Measurements from ENCODE around the gene VTA1.

Gene VTA1

GRCh38 chr6:142240179-142240578, 93.1 kb downstream of the VTA1 start:
- Histone ChIP-seq H3K4me1 (ENCODE audit: control insufficient read depth, insufficient read depth, low read length, poor library complexity, severe bottlenecking) (peaks cover 6% of the 10 kb centered on the region), H3K4me3 (ENCODE audit: extremely low read depth, insufficient read depth, low read length, poor library complexity, severe bottlenecking) (no peak overlapping the region), H3K27ac (ENCODE audit: low read depth, low read length, severe bottlenecking) (no peak overlapping the region), H3K36me3 (ENCODE audit: control insufficient read depth, insufficient read depth, low read length) (no peaks in the 10 kb centered on the region), H3K9me3 (ENCODE audit: control insufficient read depth, low read length) (no peaks in the 10 kb centered on the region)
- WGBS, 2 experiments (ENCODE audit: insufficient coverage in 2 of 2): 82 to 87% methylated on average over 2 of the region's 4 CpGs

- H3K4me3 ChIP-seq (ENCODE audit: extremely low read depth, insufficient read depth, low read length, poor library complexity, severe bottlenecking): no peak overlapping the region
- H3K36me3 ChIP-seq (ENCODE audit: control insufficient read depth, insufficient read depth, low read length): no peaks in the 10 kb centered on the region
- no peaks in the 10 kb centered on the region for H3K9me3 ChIP-seq (ENCODE audit: control insufficient read depth, low read length)
- H3K27ac ChIP-seq (ENCODE audit: low read depth, low read length, severe bottlenecking): no peak overlapping the region
- H3K4me1 ChIP-seq (ENCODE audit: control insufficient read depth, insufficient read depth, low read length, poor library complexity, severe bottlenecking): peaks cover 6% of the 10 kb centered on the region
These were observed 94.0 kb downstream of the VTA1 start for GRCh38 chr6:142241061-142241460.

DNA sequence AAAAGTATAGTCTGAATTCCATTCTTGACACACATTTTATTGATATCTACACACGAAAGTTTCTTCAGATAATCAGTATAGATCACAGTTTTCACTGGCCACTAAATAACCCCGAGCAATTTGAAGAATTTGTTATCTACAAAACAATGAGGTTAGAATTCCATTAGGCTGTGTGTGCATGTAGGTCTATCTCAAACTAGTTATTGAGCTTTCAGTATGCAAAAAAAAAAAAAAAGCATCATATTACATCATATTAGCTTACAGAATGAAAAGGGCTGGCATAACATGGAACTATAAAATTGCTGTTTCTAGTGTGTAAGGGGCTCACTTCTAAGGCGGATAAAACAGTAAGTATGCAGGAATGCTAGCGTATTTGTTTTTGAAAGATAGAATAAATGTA, 95.2 kb downstream of the VTA1 start:
- H3K4me3 ChIP-seq (ENCODE audit: extremely low read depth, insufficient read depth, low read length, poor library complexity, severe bottlenecking): no peak overlapping the region
- H3K27ac ChIP-seq (ENCODE audit: low read depth, low read length, severe bottlenecking): no peak overlapping the region
- no peaks in the 10 kb centered on the region for H3K9me3 ChIP-seq (ENCODE audit: control insufficient read depth, low read length)
- H3K36me3 ChIP-seq (ENCODE audit: control insufficient read depth, insufficient read depth, low read length): no peaks in the 10 kb centered on the region
- peaks cover 6% of the 10 kb centered on the region for H3K4me1 ChIP-seq (ENCODE audit: control insufficient read depth, insufficient read depth, low read length, poor library complexity, severe bottlenecking)
- WGBS, 2 experiments (ENCODE audit: insufficient coverage in 2 of 2): 100% methylated on average over 1 of the region's 4 CpGs; no CpG with 5 or more reads in 1 of the 2 experiments

- no peaks in the 10 kb centered on the region for H3K36me3 ChIP-seq (ENCODE audit: control insufficient read depth, insufficient read depth, low read length)
- WGBS, 2 experiments (ENCODE audit: insufficient coverage in 2 of 2): 86 to 92% methylated on average over 3 to 6 of the region's 6 CpGs
These were observed 99.9 kb downstream of the VTA1 start for GRCh38 chr6:142246960-142247359.

DNA sequence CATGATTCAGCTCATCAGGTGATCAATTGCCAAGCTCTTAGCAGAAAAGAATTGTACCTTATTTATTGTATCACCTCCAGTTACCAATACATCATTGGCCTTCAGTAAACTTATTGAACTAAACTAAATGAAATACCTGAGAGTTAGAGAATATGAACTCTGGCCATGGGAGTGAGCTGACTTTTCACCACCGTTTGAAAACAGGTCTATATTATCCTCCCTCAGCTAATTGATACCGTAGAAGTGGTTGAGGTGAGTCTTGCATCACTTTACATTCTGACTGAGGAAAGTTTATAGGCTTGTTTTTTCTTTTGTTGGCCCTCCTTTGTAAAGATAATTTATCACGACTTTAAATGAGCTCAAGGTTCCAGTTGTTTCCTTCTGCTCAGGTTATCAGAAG, 102.2 kb downstream of the VTA1 start:
- Histone ChIP-seq H3K27ac (ENCODE audit: low read depth, low read length, severe bottlenecking) (no peak overlapping the region), H3K9me3 (ENCODE audit: control insufficient read depth, low read length) (no peaks in the 10 kb centered on the region), H3K4me1 (ENCODE audit: control insufficient read depth, insufficient read depth, low read length, poor library complexity, severe bottlenecking) (no peaks in the 10 kb centered on the region), H3K36me3 (ENCODE audit: control insufficient read depth, insufficient read depth, low read length) (no peaks in the 10 kb centered on the region), H3K4me3 (ENCODE audit: extremely low read depth, insufficient read depth, low read length, poor library complexity, severe bottlenecking) (no peak overlapping the region)
- WGBS, 2 experiments (ENCODE audit: insufficient coverage in 2 of 2): 63 to 75% methylated on average over 1 of the region's 3 CpGs

More at GRCh38 chr6:142246960-142247359, 99.9 kb downstream of the VTA1 start:
- Histone ChIP-seq H3K27ac (ENCODE audit: low read depth, low read length, severe bottlenecking) (no peak overlapping the region), H3K4me3 (ENCODE audit: extremely low read depth, insufficient read depth, low read length, poor library complexity, severe bottlenecking) (no peak overlapping the region), H3K4me1 (ENCODE audit: control insufficient read depth, insufficient read depth, low read length, poor library complexity, severe bottlenecking) (peaks cover 6% of the 10 kb centered on the region), H3K9me3 (ENCODE audit: control insufficient read depth, low read length) (no peaks in the 10 kb centered on the region)

- Histone ChIP-seq H3K4me1 (ENCODE audit: control insufficient read depth, insufficient read depth, low read length, poor library complexity, severe bottlenecking) (no peaks in the 10 kb centered on the region), H3K36me3 (ENCODE audit: control insufficient read depth, insufficient read depth, low read length) (no peaks in the 10 kb centered on the region), H3K9me3 (ENCODE audit: control insufficient read depth, low read length) (no peaks in the 10 kb centered on the region), H3K4me3 (ENCODE audit: extremely low read depth, insufficient read depth, low read length, poor library complexity, severe bottlenecking) (no peak overlapping the region), H3K27ac (ENCODE audit: low read depth, low read length, severe bottlenecking) (no peak overlapping the region)
- WGBS, 2 experiments (ENCODE audit: insufficient coverage in 2 of 2): no CpG with 5 or more reads among the region's 1 CpG
These were observed 104.9 kb downstream of the VTA1 start for GRCh38 chr6:142251930-142252445.

DNA sequence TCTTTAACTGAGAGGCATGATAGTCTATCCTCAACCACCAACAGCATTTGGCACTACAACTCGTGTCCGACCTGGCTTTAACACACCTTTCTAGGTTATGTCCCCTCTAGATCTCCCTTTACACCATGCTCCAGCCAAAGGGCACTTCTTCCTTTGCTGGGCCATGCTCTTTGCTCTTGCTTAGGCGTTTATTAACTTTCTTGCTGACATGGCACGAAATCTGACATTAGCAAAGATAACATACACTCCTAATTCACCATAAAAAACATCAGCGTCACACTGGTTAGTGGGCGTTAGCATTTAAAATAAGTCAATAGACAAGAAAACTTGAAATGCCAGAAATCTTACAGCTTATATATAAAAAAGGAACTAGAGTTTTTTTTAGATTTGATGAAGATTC, 107.5 kb downstream of the VTA1 start:
- 87 to 91% methylated on average over 4 of the region's 6 CpGs for WGBS, 2 experiments (ENCODE audit: insufficient coverage in 2 of 2)
- H3K27ac ChIP-seq (ENCODE audit: low read depth, low read length, severe bottlenecking): no peak overlapping the region
- H3K36me3 ChIP-seq (ENCODE audit: control insufficient read depth, insufficient read depth, low read length): no peaks in the 10 kb centered on the region
- H3K4me3 ChIP-seq (ENCODE audit: extremely low read depth, insufficient read depth, low read length, poor library complexity, severe bottlenecking): no peak overlapping the region
- H3K4me1 ChIP-seq (ENCODE audit: control insufficient read depth, insufficient read depth, low read length, poor library complexity, severe bottlenecking): no peaks in the 10 kb centered on the region
- H3K9me3 ChIP-seq (ENCODE audit: control insufficient read depth, low read length): no peaks in the 10 kb centered on the region

DNA sequence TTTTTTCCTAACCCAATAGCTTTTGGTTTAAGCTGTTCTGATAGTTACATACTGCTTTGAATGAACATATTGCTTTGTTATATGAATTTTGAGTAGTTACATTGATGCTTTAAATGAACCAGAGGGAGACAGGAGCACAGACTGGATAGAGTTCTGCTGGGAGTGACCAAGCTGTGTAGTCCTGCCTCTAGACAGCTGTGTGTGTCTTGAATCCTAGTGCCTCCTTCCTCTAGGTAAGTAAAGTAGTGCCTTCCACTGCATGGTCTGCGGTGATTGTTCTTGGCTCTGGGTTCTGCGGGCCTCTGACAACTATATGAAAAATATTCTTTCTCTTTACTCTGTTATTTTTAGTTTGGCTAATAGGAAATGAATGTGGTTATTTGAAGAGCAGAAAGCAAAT, 108.7 kb downstream of the VTA1 start:
- Histone ChIP-seq H3K4me3 (ENCODE audit: extremely low read depth, insufficient read depth, low read length, poor library complexity, severe bottlenecking) (no peak overlapping the region), H3K9me3 (ENCODE audit: control insufficient read depth, low read length) (no peaks in the 10 kb centered on the region), H3K27ac (ENCODE audit: low read depth, low read length, severe bottlenecking) (no peak overlapping the region), H3K36me3 (ENCODE audit: control insufficient read depth, insufficient read depth, low read length) (no peaks in the 10 kb centered on the region), H3K4me1 (ENCODE audit: control insufficient read depth, insufficient read depth, low read length, poor library complexity, severe bottlenecking) (no peaks in the 10 kb centered on the region)
- no CpG with 5 or more reads among the region's 2 CpGs for WGBS, 2 experiments (ENCODE audit: insufficient coverage in 2 of 2)

DNA sequence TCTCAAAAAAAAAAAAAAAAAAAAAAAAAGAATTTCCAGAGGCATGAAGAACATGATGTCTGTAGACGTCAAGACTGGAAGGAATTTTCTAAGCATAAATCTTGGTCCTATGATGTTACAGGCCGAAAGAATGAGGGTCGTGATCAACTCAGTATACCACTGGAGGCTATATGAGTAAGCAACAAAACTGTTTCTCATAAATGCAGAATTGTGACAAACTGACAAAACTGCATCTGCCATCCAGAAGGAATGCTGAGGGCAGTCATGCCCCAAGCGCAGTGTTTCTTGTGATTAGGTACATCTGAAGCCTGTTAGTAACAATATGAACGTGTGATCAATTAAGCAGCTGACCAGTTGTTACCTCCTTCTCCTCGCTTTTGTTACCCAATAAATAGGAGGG, 111.2 kb downstream of the VTA1 start:
- no peak overlapping the region for H3K4me3 ChIP-seq (ENCODE audit: extremely low read depth, insufficient read depth, low read length, poor library complexity, severe bottlenecking)
- H3K36me3 ChIP-seq (ENCODE audit: control insufficient read depth, insufficient read depth, low read length): no peaks in the 10 kb centered on the region
- H3K4me1 ChIP-seq (ENCODE audit: control insufficient read depth, insufficient read depth, low read length, poor library complexity, severe bottlenecking): no peaks in the 10 kb centered on the region
- WGBS, 2 experiments (ENCODE audit: insufficient coverage in 2 of 2): 94 to 100% methylated on average over 1 to 5 of the region's 6 CpGs
- no peak overlapping the region for H3K27ac ChIP-seq (ENCODE audit: low read depth, low read length, severe bottlenecking)
- no peaks in the 10 kb centered on the region for H3K9me3 ChIP-seq (ENCODE audit: control insufficient read depth, low read length)

DNA sequence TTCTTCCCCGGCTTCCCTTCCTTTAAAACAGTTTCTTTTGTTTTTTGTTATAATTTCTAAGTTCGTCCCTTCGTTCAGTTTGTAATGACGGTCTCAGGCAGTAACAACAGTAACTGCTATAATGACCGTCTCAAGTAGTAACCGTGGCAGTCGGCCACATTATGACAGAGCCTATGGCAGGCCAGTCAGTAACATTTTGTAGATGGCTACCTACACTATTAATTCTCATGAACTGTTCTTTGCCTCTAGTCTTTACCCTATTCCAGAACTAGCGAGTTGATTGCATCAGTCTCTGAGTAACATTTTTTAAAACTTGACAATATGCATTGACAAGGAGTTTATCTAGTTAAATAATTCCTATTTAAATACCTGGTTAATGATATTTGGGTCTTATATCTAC, 111.7 kb downstream of the VTA1 start:
- Histone ChIP-seq H3K4me1 (ENCODE audit: control insufficient read depth, insufficient read depth, low read length, poor library complexity, severe bottlenecking) (no peaks in the 10 kb centered on the region), H3K27ac (ENCODE audit: low read depth, low read length, severe bottlenecking) (no peak overlapping the region), H3K9me3 (ENCODE audit: control insufficient read depth, low read length) (no peaks in the 10 kb centered on the region), H3K4me3 (ENCODE audit: extremely low read depth, insufficient read depth, low read length, poor library complexity, severe bottlenecking) (no peak overlapping the region), H3K36me3 (ENCODE audit: control insufficient read depth, insufficient read depth, low read length) (no peaks in the 10 kb centered on the region)
- WGBS, 2 experiments (ENCODE audit: insufficient coverage in 2 of 2): 93 to 94% methylated on average over 6 of the region's 8 CpGs

DNA sequence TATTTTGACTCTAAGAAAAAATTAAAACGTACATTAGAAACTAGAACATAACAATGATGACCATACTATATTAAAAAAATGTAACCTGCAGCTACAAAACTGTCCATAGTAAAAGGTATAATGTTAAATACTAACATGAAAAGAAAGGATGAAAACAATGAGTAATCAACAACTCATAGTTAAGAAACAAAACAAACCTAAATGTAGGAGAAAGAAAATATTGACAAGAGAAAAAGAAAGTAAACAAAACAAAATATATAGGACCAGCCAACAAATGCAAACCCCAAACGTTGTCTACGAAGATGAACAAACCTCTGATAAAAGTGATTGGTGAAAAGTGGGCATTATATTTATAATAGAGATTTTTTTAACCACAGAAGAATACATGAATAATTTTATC, 113.7 kb downstream of the VTA1 start:
- Histone ChIP-seq H3K9me3 (ENCODE audit: control insufficient read depth, low read length) (no peaks in the 10 kb centered on the region), H3K27ac (ENCODE audit: low read depth, low read length, severe bottlenecking) (no peak overlapping the region), H3K4me1 (ENCODE audit: control insufficient read depth, insufficient read depth, low read length, poor library complexity, severe bottlenecking) (no peaks in the 10 kb centered on the region), H3K4me3 (ENCODE audit: extremely low read depth, insufficient read depth, low read length, poor library complexity, severe bottlenecking) (no peak overlapping the region), H3K36me3 (ENCODE audit: control insufficient read depth, insufficient read depth, low read length) (no peaks in the 10 kb centered on the region)
- no CpG with 5 or more reads among the region's 3 CpGs for WGBS, 2 experiments (ENCODE audit: insufficient coverage in 2 of 2)

DNA sequence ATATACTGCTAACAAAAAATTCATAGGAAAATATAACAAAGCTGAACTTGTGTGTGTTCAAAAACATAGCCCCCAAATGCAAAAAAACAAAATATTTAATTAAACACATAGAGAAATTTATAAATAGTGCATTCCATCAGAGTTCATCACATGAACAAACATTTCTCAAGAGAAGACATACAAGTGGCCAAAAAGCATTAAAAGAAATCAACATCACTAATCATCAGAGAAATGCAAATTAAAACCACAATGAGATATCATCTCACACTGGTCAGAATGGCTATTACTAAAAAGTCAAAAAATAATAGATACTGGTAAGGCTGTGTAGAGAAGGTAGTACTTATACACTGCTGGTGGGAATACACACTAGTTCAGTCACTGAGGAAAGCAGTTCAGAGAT, 115.2 kb downstream of the VTA1 start:
- Histone ChIP-seq H3K4me1 (ENCODE audit: control insufficient read depth, insufficient read depth, low read length, poor library complexity, severe bottlenecking) (no peaks in the 10 kb centered on the region), H3K36me3 (ENCODE audit: control insufficient read depth, insufficient read depth, low read length) (no peaks in the 10 kb centered on the region), H3K4me3 (ENCODE audit: extremely low read depth, insufficient read depth, low read length, poor library complexity, severe bottlenecking) (no peak overlapping the region), H3K27ac (ENCODE audit: low read depth, low read length, severe bottlenecking) (no peak overlapping the region), H3K9me3 (ENCODE audit: control insufficient read depth, low read length) (no peaks in the 10 kb centered on the region)
